NCI-H82 (cell line): ENCODE measurements around the gene ATXN10.

Experiments
- DNase-seq: peaks from one replicate; lab custom pipeline; 2025; lab: John Stamatoyannopoulos, UW

Gene ATXN10

DNA sequence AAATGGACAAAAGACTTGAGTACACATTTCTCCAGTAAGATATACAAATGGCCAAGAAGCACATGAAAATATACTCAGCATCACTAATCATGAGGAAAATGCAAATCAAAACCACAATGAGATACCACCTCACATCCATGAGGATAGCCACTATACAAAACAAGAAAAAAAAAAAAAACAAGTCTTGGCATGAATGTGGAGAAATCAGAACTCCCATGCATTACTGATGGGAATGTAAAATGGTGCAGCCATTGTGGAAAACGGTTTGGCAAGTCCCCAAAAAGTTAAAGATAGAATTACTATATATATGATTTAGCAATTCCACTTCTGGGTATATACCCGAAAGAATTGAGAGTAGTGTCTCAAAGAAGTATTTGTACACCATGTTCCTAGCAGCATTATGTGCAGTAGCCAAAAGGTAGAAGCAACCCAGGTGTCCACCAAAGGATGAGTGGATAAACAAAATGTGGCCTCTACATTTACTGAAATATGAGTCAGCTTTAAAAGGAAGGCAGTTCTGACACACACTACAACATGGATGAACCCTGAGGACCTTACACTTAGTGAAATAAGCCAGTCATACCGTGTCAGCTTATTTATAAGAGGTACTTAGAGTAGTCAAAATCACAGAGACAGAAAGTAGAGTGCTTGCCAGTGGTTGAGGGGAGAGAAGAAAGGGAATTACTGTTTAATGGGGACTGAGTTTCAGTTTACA is 159.1 kb downstream of the ATXN10 start:
- DNase-seq: no peak

DNA sequence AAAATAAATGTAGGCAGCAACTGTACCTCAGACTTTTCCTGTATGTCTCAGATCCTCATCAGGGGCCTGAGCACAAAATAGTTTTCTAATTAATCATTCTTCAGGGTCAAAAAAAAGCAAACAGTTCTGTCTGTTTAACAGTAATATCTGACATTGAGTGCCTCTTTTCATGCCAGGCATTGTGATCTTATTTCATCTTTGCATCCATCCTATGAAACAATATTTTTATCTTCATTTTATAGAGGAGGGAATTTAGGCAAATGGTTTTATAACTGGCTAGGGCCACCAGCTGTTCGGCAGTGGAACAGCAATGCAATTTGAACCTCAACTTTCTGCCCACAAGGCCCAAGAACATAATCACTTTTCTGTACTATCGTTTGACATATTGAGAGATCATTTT is 159.8 kb downstream of the ATXN10 start:
- DNase-seq: no peak

DNA sequence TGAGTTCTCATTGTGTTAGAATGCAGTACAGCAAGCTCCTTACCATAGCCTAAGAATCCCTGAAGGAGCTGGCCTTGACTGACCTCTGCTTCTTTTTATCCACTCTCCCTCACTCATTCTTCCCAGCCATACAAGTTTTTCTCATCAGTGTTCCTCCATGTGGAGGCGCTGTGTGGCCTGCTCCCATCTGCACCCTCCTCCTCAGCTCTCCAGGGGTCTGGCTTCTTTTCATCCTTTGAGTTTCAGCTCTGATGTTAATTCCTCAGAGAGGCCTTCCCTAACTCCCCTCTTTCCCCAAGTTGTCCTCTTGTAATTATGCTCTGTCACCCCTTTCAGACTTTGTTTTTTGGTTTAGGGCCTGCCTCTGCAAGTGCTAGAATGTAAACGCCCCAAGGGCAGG is 160.5 kb downstream of the ATXN10 start:
- DNase-seq: no peak

DNA sequence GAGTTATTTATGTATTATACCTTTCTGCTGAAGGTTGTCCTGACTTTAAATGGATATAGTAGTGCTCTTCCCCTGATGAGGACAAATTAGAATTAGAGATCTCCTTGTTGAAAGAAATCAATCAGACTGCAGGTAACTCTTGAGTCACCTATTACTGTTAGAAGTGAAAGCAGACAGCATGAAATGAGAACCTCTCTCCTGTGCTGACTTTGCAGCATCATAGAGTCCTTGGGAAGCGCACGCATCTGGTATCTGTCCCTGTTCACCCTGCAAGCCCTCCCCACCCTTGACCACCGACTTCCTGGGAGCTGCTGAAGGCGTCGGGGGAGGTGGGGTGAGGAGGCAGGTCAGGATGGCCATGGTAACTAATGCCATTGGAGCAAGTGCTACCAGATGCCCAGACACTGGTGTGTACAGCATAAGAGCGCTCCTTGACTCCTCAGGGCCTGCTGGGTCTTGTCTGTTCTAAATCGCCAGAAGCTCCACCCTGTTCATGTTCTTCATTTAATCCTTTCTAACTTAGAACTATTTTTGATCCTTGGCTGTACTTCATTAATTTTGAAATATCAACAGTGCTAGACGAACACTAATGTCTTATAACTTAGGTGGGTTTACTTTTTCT is 161.4 kb downstream of the ATXN10 start:
- DNase-seq: no peak

DNA sequence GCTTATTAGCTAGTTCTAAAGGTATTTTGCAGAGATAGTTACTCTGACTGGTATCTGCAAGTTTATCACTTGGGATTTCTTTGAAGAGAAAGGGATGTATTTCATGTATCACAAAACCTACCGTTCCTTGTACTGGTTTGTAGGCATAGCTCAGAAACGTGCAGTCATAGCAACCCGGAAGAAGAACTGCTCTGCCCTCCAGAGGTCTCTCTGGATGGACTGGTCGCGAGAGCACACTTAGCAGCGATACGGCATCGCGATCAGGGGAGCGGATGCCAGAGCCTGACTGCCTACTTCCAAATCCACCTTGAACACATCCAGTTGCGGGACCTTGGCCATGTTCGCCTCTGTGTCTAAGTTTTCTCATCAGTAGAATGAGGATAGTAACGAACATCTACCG is 162.0 kb downstream of the ATXN10 start:
- no peak for DNase-seq

DNA sequence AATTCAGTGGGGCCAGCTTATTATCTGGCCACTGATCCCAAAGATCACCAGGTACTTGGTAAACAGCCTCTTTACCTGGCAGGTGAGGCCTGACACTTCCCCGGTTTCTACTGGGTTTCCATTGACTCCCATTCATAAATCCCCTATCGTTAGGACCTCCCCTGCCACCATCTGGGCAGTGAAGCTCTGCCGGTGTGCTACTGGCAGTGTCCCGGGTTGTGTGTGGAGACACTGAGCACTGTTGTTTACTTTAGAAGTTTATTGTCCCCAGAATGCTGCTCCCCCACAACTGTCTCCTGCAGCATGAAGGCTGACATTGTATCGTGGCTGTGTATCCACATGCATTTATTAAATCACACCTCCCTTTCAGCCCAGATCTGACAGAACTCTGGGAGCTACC is 162.6 kb downstream of the ATXN10 start:
- no peak for DNase-seq

DNA sequence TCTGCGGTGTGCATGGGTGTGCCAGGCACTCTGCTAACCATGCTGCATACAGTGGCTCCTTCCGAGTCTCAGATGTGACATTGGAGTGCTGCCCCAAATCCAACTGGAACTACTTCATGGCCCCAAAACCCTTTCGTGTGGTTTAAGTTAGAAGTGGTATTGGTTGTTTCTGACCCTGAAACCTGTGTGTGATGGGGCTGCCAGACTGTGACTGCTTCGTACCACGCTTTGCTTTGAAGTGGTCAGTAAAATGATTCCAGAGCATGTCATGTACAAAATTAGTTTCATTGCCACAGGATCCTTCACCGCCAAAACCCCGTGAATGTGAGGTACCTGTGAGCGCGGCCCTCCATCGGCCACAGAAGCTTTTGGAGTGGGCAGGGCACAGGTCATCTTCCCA is 163.2 kb downstream of the ATXN10 start:
- no peak for DNase-seq

DNA sequence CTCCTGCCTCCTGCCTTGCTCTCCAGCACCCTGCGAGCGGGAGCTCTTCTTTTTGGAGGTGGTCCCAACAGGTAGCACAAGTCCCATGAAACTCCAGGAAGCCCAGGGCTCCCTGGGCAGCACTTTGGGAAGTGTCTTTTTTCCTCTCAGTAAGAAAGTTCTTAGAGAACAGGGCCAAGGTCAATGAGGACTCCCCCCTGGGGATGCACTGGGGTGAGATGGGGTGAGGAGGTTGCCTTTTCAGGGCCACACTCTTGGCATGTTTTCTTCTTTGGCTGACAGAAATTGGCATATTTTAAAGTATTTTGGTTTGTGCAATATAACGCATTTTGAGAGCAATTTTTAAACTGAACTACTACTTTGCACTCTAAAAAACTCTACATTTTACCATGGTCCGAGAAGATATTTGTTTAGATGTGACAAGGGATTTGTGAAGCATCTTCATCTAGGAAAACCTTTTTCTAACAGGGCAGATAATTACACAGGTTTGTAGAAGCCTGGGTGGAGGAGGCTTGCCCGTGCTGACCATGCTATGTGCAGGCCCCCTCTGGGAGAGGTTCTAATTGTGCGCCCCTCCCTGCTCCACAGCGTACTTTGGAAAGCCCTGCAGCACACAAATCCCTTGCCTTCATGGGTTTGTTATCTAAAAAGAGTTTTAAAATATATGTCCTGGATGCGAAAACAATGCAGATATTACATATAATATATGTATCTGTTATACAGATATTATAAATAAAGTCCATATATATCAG is 165.0 kb downstream of the ATXN10 start:
- DNase-seq: no peak

DNA sequence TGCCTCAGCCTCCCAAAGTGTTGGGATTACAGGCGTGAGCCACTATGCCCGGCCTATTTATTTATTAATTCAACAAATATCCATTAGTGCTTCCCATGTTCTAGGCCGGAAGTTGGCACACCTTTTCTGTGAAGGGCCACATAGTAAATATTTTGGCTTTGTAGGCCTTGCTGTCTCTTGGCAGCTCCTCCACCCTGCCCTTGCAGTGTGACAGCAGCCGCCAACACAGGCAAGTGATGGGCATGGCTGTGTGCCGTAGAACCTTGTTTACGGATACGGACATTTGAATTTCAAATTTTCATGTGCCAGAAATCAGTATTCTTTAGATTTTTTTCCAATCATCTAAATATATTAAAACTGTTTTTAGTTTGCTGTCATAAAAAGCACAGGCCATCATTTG is 165.9 kb downstream of the ATXN10 start:
- no peak for DNase-seq

DNA sequence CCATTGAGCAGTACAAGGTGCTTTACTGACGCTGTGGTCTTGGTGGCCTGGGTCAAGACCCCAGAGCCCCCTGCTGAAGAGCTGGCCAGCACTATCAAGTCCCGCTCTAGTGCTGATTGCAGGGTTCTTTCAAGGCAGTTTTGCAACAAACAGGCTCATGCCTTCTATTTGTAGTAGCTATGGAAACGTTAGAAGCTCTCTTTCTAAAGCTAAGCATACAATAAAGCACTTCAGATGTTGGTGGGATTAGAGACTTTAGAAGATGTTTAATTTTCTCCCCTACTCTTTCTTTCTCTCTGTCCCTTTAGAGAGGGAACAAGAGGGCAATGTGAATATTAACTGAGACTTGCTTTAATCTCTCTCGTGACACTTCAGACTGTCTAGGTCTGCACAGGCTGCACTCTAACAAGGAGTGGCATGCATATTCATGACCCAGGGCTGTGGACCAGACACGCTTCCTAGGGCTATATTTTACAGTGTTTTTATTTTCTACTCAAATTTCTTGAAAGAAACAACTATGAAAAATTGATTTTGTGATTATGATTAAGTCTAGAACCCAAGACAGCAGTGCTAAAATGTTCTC is 166.8 kb downstream of the ATXN10 start:
- DNase-seq: no peak

DNA sequence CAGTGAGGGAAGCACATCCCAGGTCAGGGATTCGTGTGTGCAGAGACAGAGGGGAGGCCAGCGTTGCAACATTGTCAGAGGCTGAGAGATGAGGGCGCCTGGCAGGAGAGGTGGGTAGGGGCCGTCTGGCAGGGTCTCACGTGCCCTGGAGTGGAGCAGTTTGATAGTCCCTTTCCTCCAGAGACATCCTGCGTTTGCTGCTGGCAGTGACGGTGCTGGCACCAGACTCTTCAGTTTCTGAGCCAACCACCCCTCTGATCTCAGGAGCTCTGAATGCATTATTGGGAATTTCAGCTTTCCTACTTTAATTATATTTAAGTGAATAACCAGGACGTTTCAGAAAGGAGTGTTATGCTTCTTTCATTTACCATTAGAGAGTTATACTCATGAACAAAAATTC is 168.8 kb downstream of the ATXN10 start:
- DNase-seq: no peak

DNA sequence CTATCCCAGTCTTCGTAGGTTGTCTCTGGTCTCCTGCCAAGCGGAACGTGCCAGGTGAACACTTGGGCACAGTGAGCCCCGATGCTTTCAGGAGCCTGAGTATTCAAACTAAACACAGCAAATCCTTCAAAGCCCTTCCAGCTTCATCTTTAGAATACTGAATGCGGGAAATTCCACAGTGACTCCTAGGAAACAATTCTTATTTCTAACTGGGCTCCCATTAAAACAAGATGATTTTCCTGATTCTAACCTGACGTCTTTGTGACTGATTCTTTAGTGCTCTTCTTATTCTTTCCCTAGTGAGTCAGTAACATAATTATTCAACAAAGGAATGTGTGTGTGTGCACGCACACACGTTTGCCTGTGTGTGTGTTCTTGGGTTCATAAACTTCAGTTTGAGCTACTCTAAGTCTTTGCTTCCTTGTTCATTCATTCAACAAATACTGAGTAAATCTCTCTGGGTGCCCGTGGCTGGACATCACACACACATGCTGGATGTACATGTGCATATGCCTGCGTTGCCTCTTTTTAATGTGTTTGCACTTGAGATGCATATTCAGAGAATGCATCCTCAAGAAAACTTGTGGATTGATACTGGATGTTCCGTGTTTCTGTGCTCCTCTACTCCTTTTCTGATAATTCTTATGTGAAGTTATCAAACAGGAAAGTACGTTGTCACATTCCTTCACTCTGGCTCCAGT is 170.8 kb downstream of the ATXN10 start:
- no peak for DNase-seq

DNA sequence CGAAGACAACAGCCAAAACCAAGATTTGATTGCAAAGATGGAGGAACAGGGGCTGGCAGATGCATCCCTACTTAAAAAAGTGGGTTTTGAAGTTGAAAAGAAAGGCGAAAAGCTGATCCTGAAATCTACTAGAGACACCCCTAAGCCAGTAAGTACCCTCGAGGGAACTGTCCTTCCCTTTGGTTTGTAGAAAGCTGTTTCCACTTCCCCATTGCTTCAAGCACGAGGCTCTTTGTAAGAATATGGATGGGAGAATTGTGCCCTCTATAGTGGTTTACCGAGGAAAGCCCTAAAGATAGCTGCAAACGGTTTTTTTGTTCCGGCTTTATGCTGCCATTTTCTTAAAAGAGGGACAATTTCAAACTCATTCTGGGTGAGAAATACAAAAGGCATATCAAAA is 171.4 kb downstream of the ATXN10 start:
- no peak for DNase-seq

DNA sequence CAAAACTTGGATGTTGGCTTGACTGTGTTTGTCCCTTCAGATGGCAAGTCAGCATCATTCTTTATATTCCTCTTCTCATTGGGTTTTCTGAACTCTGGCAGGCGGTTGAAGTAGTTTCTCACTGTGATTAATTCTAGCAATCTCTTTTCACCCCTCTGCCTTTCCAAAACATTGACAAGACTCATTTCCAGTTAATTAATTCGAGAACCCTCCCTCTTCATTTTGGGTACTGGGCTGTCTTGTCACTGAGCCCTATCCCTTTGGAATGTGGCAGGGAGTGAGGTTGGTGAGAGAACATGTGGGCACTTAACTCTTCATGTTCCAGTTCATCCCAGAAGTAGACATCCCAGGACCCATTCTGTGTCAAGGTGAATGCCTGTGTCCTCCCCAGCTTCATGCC is 172.4 kb downstream of the ATXN10 start:
- DNase-seq: no peak

DNA sequence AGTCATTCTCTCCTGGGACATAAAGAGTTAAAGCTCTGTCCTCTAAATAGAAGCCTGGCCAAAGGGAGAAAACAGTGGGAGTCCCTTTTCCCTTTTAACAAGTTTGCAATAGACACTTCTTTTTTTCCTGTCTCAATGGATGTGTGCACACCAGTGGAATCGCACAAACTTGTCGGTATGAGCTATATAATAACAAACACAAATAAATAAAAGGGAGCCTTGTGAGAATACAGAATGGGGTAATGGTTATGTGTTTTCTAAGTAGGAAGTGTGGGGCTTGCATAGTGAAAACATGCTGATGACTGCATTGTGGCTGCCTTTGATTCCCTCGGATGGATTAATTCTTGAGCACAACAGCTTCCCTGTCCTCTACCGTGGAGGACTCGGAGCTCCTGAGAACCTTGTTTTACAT is 173.4 kb downstream of the ATXN10 start:
- no peak for DNase-seq

DNA sequence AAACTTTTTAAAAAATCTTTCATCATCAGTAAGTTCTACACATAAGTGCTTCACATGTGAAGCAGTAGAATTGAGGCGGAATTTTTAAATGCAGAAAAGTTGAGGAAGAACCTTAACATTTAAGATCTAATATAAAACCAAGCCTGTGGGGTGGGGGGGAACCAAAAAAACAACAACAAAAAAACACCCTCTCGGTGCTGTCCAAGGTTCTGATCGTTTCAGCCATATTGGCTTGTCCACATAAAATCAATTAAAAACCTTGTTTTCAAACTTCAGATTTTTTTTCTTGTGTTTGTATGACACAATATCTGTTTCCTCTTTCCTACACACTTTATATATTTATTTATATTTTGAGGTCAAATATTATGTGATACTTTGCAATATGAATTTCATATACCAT is 175.3 kb downstream of the ATXN10 start:
- no peak for DNase-seq

DNA sequence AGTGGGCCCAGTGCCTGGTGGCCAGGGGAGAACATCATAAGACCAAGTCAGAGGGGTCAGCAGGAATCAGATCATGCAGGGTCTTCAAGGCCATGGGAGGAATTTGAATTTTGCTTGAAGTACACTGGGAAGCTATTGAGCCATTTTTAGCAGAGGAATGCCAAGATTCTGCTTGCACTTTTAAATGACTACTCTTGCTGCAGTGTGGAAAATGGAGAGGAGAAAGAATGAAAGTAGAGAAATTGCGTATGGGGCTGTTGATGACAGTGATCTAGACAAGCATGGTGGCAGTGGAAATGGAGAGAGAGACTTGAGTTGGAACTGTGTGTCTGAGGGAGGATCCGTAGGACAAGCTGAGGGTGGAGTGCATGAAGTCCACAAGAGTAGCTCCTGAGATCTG is 177.3 kb downstream of the ATXN10 start:
- no peak for DNase-seq

DNA sequence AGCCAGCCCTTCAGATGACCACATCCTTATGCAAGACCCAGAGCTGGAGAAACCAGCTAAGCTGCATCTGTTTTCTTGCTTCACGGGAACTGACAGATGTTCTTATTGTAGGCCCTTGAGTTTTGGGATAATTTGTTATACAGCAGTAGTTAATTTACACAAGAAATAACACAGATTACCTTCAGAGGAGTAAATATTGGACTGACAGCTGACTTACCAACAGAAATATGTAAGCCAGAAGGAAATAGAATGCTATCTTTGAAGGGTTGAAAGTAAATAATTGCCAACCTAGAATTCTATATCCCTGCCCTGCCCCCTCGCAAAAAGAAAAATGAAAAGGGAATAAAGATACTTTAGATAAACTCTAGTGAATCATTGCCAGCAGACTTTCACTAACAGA is 181.2 kb downstream of the ATXN10 start:
- DNase-seq: no peak

DNA sequence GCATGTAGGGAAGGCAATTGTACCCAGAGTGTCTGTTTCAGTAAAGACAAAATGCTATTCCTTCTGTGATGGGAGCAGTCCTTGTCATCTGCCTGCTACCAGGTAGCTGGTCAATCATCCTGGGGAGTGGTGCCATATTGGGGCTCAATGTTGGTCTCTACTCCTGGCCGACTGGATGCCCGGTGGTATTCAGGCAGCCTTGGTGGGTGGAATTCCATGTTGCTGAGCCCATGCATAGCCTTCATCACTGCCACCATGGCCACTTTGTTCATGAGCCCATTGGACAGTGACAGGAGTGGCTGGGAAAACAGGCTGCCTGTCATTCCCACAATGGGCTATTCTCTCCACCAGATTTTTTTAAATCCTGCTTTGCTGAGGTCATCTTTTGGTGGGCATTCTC is 184.3 kb downstream of the ATXN10 start:
- DNase-seq: no peak

DNA sequence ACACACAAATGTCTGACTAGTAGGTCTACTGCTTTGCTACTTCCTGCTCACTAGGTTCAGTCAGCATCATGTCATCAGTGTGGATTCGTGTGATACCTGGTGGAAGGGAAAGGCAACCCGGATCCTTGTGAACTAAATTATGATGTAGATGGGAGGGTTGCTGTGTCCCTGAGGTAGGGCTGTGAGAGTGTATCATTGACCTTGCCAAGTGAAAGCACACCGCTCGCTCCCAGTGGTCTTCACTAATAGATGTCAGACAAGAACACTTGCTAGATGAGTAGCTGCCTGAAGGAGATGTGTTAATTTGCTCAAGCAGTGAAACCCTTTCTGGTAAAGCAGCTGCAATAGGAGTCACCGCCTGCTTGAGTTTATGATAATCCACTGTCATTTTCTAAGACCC is 185.9 kb downstream of the ATXN10 start:
- no peak for DNase-seq

DNA sequence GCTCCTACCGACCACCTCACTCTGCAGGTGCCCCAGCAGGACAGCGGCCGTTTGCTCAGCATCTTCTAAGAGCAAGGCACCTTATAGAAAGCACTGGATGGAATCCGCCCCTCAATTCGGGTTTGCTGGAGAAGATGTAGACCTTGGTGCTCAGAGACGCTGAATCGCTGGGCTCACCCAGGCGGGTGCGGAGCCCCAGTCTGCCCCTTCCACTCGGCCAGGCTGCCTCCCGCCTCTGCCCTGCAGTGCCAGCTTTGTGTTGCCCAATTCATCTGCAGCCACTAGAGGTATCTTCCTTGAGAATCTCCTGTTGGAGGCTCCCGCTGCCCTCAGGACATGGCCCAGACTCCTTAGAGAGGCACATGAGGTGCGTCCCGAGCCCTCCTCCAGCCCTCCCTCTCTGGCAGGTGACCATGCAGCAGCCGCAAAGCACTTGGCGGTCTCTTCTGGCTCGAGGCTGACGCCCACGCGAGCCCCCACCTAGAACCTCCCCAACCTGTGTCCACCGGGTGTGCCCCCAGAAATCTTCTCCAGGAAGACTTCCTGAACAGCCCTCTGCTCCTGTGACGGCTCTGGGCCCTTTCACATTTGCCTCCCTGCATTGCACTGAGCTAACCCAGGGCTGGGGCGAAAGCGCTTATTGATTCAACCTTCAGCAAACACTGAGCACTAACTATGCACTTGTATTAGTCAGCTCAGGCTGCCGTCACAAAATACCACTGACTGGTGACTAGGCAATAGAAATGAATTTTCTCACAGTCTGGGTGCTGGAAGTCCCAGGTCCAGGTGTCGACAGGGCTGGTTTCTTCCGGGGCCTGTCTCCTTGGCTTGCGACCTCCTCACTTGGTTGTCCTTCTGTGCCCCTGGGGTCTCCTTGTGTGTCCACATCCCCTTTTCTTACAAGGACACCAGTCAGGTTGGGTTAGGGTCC is 187.9 kb downstream of the ATXN10 start:
- no peak for DNase-seq
